HFFc6 (cell line): ENCODE measurements around the gene RRAGB. TPM values are rescaled to one million over a fixed set of nuclear protein-coding genes. Genes with fewer than 3 reads are reported as not detected.
"Not testable (repeated sequence)": the region's sequence is repeated elsewhere in the genome, so short reads cannot be mapped to it uniquely, and the experiment has no call there.

Source experiments
- DNase-seq: peaks from one replicate; pipeline ENCODE4 v3.0.0-alpha.2; 2018
- H3K27ac Mint-ChIP-seq: 2 replicates; pipeline ENCODE4 v1.8.0; 2020; ENCODE audit warnings: mild to moderate bottlenecking, mixed read lengths
- H3K27me3 Mint-ChIP-seq: 2 replicates; pipeline ENCODE4 v1.8.0; 2021; ENCODE audit warnings: mild to moderate bottlenecking, moderate library complexity, mixed read lengths; ENCODE audit not compliant: insufficient read depth
- H3K36me3 Mint-ChIP-seq: 2 replicates; pipeline ENCODE4 v1.8.0; 2021; ENCODE audit warnings: low read depth, mixed read lengths
- H3K4me1 Mint-ChIP-seq: 2 replicates; pipeline ENCODE4 v1.8.0; 2020; ENCODE audit warnings: low read depth, mixed read lengths
- H3K4me3 Mint-ChIP-seq: 2 replicates; pipeline ENCODE4 v1.8.0; 2020; ENCODE audit warnings: mild to moderate bottlenecking, moderate library complexity, mixed read lengths
- H3K9me3 Mint-ChIP-seq: 2 replicates; pipeline ENCODE4 v1.8.0; 2020; ENCODE audit warnings: mild to moderate bottlenecking, mixed read lengths
- CTCF ChIP-seq: fragments of 200-600 bp; sonication (generic); IDR thresholded peaks from 2 replicates; pipeline ENCODE4 v1.5.0; 2021; ENCODE audit warnings: antibody characterized with exemption, mild to moderate bottlenecking
- total RNA-seq, 6 experiments: library from RNA; stranded (reverse); fragmentation: NEBNext Ultra II Directional; extraction: Animal tissue kit (Norgen Biotek cat#: 25700); gene quantifications; 2 replicates in 1 of 6; 3 replicates in 5 of 6; pipeline ENCODE4 v1.2.3, GENCODE V29; 2021

The RRAGB gene
- total RNA-seq, 6 experiments from 2014 or later = 10.9 to 17.2 (median 12.7) TPM

- Mint-ChIP-seq H3K27me3 (no peaks in the 10 kb centered on the region; the same call in 1 of the 2 replicates), H3K9me3 (no peaks in the 10 kb centered on the region)
- TF ChIP-seq CTCF = peak; percentile 24
Measured at GRCh38 chrX:55715847-55716246, 1.7 kb upstream of the RRAGB start.

GRCh38 chrX:55716937-55717336 is 612 bp upstream of the RRAGB start:
- Mint-ChIP-seq H3K36me3 (no peaks in the 10 kb centered on the region), H3K27me3 (no peaks in the 10 kb centered on the region; the same call in 1 of the 2 replicates), H3K4me1 (peaks cover 31% of the 10 kb centered on the region), H3K4me3 (peak overlapping the region; percentile 94), H3K9me3 (no peaks in the 10 kb centered on the region), H3K27ac (peak overlapping the region; percentile 78)
- no peak for TF ChIP-seq CTCF
- DNase-seq = no peak

More at GRCh38 chrX:55715847-55716246, 1.7 kb upstream of the RRAGB start:
- Mint-ChIP-seq H3K27ac (no peak overlapping the region), H3K36me3 (no peaks in the 10 kb centered on the region), H3K4me3 (no peak overlapping the region), H3K4me1 (peaks cover 36% of the 10 kb centered on the region)
- DNase-seq = no peak

- no peaks in the 10 kb centered on the region for H3K27me3 Mint-ChIP-seq
- DNase-seq = no peak
- H3K27ac Mint-ChIP-seq = no peak overlapping the region
- H3K4me1 Mint-ChIP-seq = no peaks in the 10 kb centered on the region
- no peak for TF ChIP-seq CTCF
- H3K9me3 Mint-ChIP-seq = no peaks in the 10 kb centered on the region
- H3K36me3 Mint-ChIP-seq = peaks cover 22% of the 10 kb centered on the region
- no peak overlapping the region for H3K4me3 Mint-ChIP-seq
Measured at GRCh38 chrX:55731826-55732225, 14.3 kb downstream of the RRAGB start.

GRCh38 chrX:55738969-55739368 is 21.4 kb downstream of the RRAGB start:
- no peak for TF ChIP-seq CTCF
- Mint-ChIP-seq H3K9me3 (no peaks in the 10 kb centered on the region), H3K27ac (no peak overlapping the region), H3K27me3 (no peaks in the 10 kb centered on the region), H3K36me3 (peaks cover 8% of the 10 kb centered on the region), H3K4me3 (no peak overlapping the region), H3K4me1 (no peaks in the 10 kb centered on the region)
- DNase-seq = no peak

- no peak overlapping the region for H3K4me3 Mint-ChIP-seq
- DNase-seq = no peak
- no peak overlapping the region for H3K27ac Mint-ChIP-seq
- no peaks in the 10 kb centered on the region for H3K9me3 Mint-ChIP-seq
- H3K36me3 Mint-ChIP-seq = no peaks in the 10 kb centered on the region; the same call in none of the 2 replicates
- H3K4me1 Mint-ChIP-seq = no peaks in the 10 kb centered on the region
- no peaks in the 10 kb centered on the region for H3K27me3 Mint-ChIP-seq
- TF ChIP-seq CTCF = no peak
Measured at GRCh38 chrX:55742649-55743048, 25.1 kb downstream of the RRAGB start.

GRCh38 chrX:55748463-55748862 is 30.9 kb downstream of the RRAGB start:
- H3K4me1 Mint-ChIP-seq, H3K27me3 Mint-ChIP-seq, H3K36me3 Mint-ChIP-seq, H3K27ac Mint-ChIP-seq, DNase-seq, H3K9me3 Mint-ChIP-seq, H3K4me3 Mint-ChIP-seq: not testable (repeated sequence)
